Activated T-helper 1 cell treated with anti-CD3 and anti-CD28 coated beads, Interleukin-12 subunit alpha, Interleukin-12 subunit beta, Interleukin-2, Interleukin-4 antibody, amounts not matched to agents 30 ng/mL and 10 ng/mL and 1 ng/mL, durations not matched to agents 14 hours and 24 hours and 36 hours (primary cell): ENCODE results near the gene TBC1D10A. TPM values are rescaled to one million over a fixed set of nuclear protein-coding genes. Genes with fewer than 3 reads are reported as not detected.

Experiments used
- DNase-seq: peaks from one replicate; pipeline ENCODE4 v3.0.0; 2021; ENCODE audit warnings: low spot score
- H3K27ac Mint-ChIP-seq: one replicate; pipeline ENCODE4 v1.8.0; 2021; ENCODE audit warnings: mild to moderate bottlenecking, mixed read lengths
- H3K27me3 Mint-ChIP-seq: one replicate; pipeline ENCODE4 v1.8.0; 2022; ENCODE audit warnings: mild to moderate bottlenecking, moderate library complexity, mixed read lengths; ENCODE audit not compliant: insufficient read depth
- H3K36me3 Mint-ChIP-seq: one replicate; pipeline ENCODE4 v1.8.0; 2021; ENCODE audit warnings: low read depth, mixed read lengths
- H3K4me1 Mint-ChIP-seq: one replicate; pipeline ENCODE4 v1.8.0; 2021; ENCODE audit warnings: low read depth, mixed read lengths
- H3K4me3 Mint-ChIP-seq: one replicate; pipeline ENCODE4 v1.8.0; 2021; ENCODE audit warnings: mild to moderate bottlenecking, moderate library complexity, mixed read lengths
- H3K9me3 Mint-ChIP-seq: one replicate; pipeline ENCODE4 v1.8.0; 2021; ENCODE audit warnings: mixed read lengths
- intact Hi-C: fragments of 100-400 bp; cut with micrococcal nuclease; formaldehyde crosslinking; loops from one replicate; pipeline ENCODE4 v1.15.1; 2024
- total RNA-seq: library from RNA; stranded (reverse); gene quantifications from 2 replicates; pipeline ENCODE4 v1.2.3, GENCODE V29; 2022

Gene TBC1D10A
- total RNA-seq, 1 donor from 2014 or later, result 17.3 TPM

GRCh38 chr22:30261134-30261533 is 65.6 kb downstream of the TBC1D10A start:
- no peak for DNase-seq
- no peaks in the 10 kb centered on the region for H3K27me3 Mint-ChIP-seq
- peaks cover 17% of the 10 kb centered on the region for H3K36me3 Mint-ChIP-seq
- H3K9me3 Mint-ChIP-seq, result no peaks in the 10 kb centered on the region
- no peak overlapping the region for H3K4me3 Mint-ChIP-seq
- H3K4me1 Mint-ChIP-seq, result peaks cover 64% of the 10 kb centered on the region
- H3K27ac Mint-ChIP-seq, result peak overlapping the region; percentile 40
- intact Hi-C loops, result no loop called here

- intact Hi-C loops, result no loop called here
- no peak for DNase-seq
- Mint-ChIP-seq H3K4me3 (no peak overlapping the region), H3K27ac (peak overlapping the region; percentile 42), H3K36me3 (peaks cover 15% of the 10 kb centered on the region), H3K27me3 (no peaks in the 10 kb centered on the region), H3K4me1 (peaks cover 61% of the 10 kb centered on the region), H3K9me3 (no peaks in the 10 kb centered on the region)
These were observed 66.1 kb downstream of the TBC1D10A start for GRCh38 chr22:30260682-30261081.

DNA sequence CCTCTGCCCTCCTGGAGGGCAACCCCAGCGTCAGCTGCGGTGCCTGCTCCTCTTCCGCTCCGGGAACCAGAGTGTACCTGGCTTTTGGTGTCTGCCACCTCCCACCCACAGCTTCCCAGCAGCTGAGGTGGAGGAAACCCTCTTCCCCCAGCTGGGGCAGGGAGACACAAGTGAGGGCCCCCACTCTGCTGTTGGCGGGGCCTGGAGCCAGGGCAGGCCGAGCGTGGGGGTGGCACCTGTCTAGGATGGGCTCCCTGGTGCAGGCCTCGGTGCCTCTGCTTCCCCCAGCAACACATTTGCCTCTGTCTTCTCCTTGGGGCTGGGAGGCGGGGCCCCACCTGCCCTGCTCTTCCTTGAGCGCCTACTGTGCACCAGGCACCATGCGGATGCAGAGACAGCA is 66.5 kb downstream of the TBC1D10A start:
- Mint-ChIP-seq H3K9me3 (no peaks in the 10 kb centered on the region), H3K4me1 (peaks cover 57% of the 10 kb centered on the region), H3K27me3 (no peaks in the 10 kb centered on the region), H3K4me3 (no peak overlapping the region), H3K27ac (peak overlapping the region; percentile 42), H3K36me3 (peaks cover 15% of the 10 kb centered on the region)
- intact Hi-C loops, result no loop called here
- no peak for DNase-seq

- no peak for DNase-seq
- intact Hi-C loops, result no loop called here
- Mint-ChIP-seq H3K9me3 (no peaks in the 10 kb centered on the region), H3K4me3 (no peak overlapping the region), H3K36me3 (no peaks in the 10 kb centered on the region), H3K27me3 (no peaks in the 10 kb centered on the region), H3K4me1 (peaks cover 36% of the 10 kb centered on the region), H3K27ac (no peak overlapping the region)
These were observed 72.4 kb downstream of the TBC1D10A start for GRCh38 chr22:30254314-30254713.

GRCh38 chr22:30253205-30253852 is 73.4 kb downstream of the TBC1D10A start:
- no peak overlapping the region for H3K4me3 Mint-ChIP-seq
- H3K27ac Mint-ChIP-seq, result peak overlapping the region; percentile 9
- DNase-seq, result no peak
- no peaks in the 10 kb centered on the region for H3K9me3 Mint-ChIP-seq
- intact Hi-C loops, result no loop called here
- peaks cover 41% of the 10 kb centered on the region for H3K4me1 Mint-ChIP-seq
- H3K27me3 Mint-ChIP-seq, result no peaks in the 10 kb centered on the region
- no peaks in the 10 kb centered on the region for H3K36me3 Mint-ChIP-seq

DNA sequence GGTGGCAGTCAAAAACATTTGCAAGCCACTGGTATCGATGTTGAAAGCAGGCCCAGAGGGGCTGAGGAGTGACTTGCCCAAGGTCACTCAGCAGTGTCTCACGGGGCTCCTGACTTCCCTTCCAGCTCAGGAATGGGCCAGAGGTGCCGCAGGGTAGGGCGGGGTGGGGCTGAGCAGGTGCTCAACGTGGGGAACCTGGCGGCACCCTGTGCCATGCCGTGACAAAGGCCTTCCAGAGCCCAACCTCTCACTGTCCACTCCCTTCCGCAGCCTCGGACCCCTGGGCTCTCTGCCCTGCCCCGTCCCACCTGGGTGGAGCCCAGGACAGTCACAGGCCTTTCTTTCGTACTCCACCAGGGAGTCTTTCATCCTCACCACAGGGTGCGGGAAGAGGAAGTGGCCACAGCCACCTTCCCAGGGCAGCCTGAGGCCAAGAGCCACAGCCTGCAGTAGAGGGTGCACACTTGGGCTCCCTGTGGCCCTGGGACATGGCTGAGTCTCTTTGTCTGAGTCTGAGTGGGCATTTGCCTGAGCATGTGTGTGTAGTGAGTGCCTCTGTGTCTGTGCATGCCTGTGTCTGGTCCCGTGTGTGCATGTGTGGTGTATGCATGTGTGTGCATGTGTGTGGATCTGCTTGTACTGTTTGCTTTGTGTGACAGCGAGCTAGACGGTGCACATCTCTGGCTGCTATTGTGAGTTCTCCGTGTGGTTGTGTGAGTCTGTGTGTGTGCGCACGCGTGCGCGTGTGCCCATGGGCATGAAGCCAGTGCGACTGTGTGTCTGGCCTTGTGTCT is 74.1 kb downstream of the TBC1D10A start:
- Mint-ChIP-seq H3K36me3 (no peaks in the 10 kb centered on the region), H3K27ac (peak overlapping the region; percentile 59), H3K27me3 (no peaks in the 10 kb centered on the region), H3K4me1 (peaks cover 49% of the 10 kb centered on the region), H3K9me3 (no peaks in the 10 kb centered on the region), H3K4me3 (no peak overlapping the region)
- intact Hi-C loops, result no loop called here
- no peak for DNase-seq

- Mint-ChIP-seq H3K27ac (peak overlapping the region; percentile 59), H3K4me3 (no peak overlapping the region), H3K9me3 (no peaks in the 10 kb centered on the region), H3K27me3 (no peaks in the 10 kb centered on the region), H3K36me3 (no peaks in the 10 kb centered on the region), H3K4me1 (peaks cover 50% of the 10 kb centered on the region)
- no peak for DNase-seq
- intact Hi-C loops, result no loop called here
These were observed 75.0 kb downstream of the TBC1D10A start for GRCh38 chr22:30251711-30252110.

DNA sequence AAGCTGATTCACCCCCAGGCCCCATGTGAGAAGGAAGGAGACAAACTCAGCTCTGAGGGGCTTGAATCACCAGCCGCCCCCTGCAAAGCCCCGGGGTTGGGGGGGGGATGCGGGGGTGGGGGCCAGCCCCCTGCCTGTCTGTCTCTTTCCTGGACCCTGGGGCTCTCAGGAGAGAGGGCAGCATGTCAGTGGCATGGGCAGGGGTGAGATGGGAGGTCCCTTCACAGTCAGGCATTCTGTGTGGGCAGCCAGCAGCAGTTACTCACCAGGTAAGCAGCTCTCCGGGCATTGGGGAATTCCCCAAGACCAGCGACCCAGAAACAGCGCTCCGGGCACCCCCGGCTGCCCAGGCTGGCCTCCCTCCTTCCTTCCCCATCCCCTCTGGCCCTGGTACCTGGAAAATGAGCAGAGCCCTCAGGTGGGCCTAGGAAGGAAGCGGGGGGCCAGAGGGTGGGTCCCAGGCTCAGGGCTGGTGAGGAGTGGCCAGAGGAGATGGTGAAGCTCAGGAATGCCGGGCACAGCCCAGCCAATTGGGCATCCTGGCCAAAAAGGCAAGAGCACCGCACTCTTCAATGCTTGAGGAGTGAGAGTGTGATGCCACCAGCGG is 76.0 kb downstream of the TBC1D10A start:
- no peak for DNase-seq
- no peaks in the 10 kb centered on the region for H3K9me3 Mint-ChIP-seq
- peaks cover 44% of the 10 kb centered on the region for H3K4me1 Mint-ChIP-seq
- peaks cover 2% of the 10 kb centered on the region for H3K36me3 Mint-ChIP-seq
- H3K27ac Mint-ChIP-seq, result peak overlapping the region; percentile 58
- H3K27me3 Mint-ChIP-seq, result no peaks in the 10 kb centered on the region
- intact Hi-C loops, result loop anchor here (1.0 kb wide), 1 partner anchor 142 kb away; no protein-coding TSS in a partner anchor
- H3K4me3 Mint-ChIP-seq, result no peak overlapping the region

DNA sequence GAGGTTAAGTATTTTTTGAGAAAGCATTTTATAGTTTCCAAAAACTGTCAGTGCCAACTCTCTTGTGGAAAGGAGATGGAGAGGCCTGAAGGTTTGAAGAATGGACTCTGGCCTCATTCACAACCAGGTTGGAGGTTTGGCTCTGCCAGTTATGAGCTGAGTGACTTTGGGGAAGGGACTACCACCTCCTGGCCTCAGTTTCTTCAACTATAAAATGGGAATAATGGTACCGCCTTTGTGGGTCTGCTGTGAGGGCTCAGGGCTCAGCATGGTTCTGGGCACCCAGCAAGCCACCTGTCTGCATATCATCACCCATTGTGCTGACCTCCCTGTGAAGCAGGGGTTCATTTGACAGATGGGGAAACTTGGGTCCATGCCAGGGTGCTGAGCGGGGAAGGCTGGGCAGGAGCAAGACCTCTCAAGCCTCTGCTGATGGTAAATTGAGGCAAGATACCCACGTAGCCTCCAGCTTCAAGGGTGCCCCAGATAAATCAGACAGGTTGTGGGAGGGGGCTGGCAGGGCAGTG is 76.6 kb downstream of the TBC1D10A start:
- H3K27ac Mint-ChIP-seq, result peak overlapping the region; percentile 48
- DNase-seq, result no peak
- H3K9me3 Mint-ChIP-seq, result no peaks in the 10 kb centered on the region
- peaks cover 50% of the 10 kb centered on the region for H3K4me1 Mint-ChIP-seq
- no peaks in the 10 kb centered on the region for H3K27me3 Mint-ChIP-seq
- H3K4me3 Mint-ChIP-seq, result no peak overlapping the region
- peaks cover 8% of the 10 kb centered on the region for H3K36me3 Mint-ChIP-seq
- intact Hi-C loops, result loop anchor here (1.0 kb wide), 1 partner anchor 142 kb away; no protein-coding TSS in a partner anchor

- peaks cover 58% of the 10 kb centered on the region for H3K4me1 Mint-ChIP-seq
- H3K27me3 Mint-ChIP-seq, result no peaks in the 10 kb centered on the region
- intact Hi-C loops, result loop anchor here (1.0 kb wide), 1 partner anchor 141 kb away; no protein-coding TSS in a partner anchor
- H3K9me3 Mint-ChIP-seq, result no peaks in the 10 kb centered on the region
- H3K27ac Mint-ChIP-seq, result peak overlapping the region; percentile 48
- no peak for DNase-seq
- H3K4me3 Mint-ChIP-seq, result no peak overlapping the region
- H3K36me3 Mint-ChIP-seq, result peaks cover 15% of the 10 kb centered on the region
These were observed 77.4 kb downstream of the TBC1D10A start for GRCh38 chr22:30249049-30250038.

DNA sequence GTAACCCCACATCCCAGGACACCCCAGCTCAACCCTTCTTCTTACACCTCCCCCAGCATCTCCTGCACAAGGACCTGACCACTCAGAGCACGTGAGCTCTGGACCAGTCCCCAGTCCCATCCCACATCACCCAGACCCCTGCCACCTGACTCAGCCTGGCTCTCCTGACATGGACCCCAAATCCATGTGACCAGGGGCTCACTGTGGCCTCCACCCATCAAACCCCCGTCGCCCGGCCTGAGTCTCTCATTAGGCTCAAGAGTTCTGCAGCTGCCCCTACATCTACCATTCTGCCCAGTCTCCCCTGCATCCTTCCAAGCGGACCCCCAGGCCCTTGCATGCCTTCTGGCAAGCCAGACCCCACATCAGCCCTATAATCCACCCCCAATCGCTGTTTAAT is 78.3 kb downstream of the TBC1D10A start:
- H3K4me1 Mint-ChIP-seq, result peaks cover 67% of the 10 kb centered on the region
- H3K27ac Mint-ChIP-seq, result peak overlapping the region; percentile 49
- peak overlapping the region; percentile 51 for H3K4me3 Mint-ChIP-seq
- peaks cover 24% of the 10 kb centered on the region for H3K36me3 Mint-ChIP-seq
- no peaks in the 10 kb centered on the region for H3K27me3 Mint-ChIP-seq
- intact Hi-C loops, result no loop called here
- no peak for DNase-seq
- no peaks in the 10 kb centered on the region for H3K9me3 Mint-ChIP-seq

DNA sequence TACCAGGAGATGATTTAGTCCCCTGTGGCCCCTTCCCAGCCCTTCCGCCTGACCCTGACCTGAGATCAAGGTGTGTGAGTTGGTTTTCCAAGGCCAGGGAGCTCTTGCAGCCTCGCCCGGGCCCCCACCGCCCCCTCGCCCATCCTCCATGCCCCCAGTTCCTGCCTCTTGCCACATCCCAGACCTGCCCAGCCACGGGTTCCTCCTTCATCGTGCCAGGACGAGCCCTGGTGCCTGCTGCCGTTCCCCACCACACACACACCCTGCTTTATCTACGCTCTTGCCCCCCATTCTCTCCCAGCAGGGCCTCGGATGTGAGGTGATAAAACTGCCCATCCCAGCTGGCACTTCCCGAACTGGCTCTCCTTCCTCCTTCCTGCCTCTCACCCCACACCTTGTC is 78.8 kb downstream of the TBC1D10A start:
- Mint-ChIP-seq H3K27ac (peak overlapping the region; percentile 49), H3K4me3 (peak overlapping the region; percentile 51), H3K9me3 (no peaks in the 10 kb centered on the region), H3K4me1 (peaks cover 70% of the 10 kb centered on the region), H3K36me3 (peaks cover 28% of the 10 kb centered on the region), H3K27me3 (no peaks in the 10 kb centered on the region)
- no peak for DNase-seq
- intact Hi-C loops, result loop anchor here (2.0 kb wide), 1 partner anchor 27 kb away; no protein-coding TSS in a partner anchor
